HTERT RPE-1 (cell line): ENCODE measurements around the gene FAAP100.
"Not testable (repeated sequence)": the region's sequence is repeated elsewhere in the genome, so short reads cannot be mapped to it uniquely, and the experiment has no call there.

Source experiments
- in situ Hi-C: fragments of 300-500 bp; cut with MboI; formaldehyde crosslinking; loops from 4 replicates; pipeline ENCODE4 v1.14.3; 2020; ENCODE audit warnings: low sequenced_read_pairs

The FAAP100 gene

DNA sequence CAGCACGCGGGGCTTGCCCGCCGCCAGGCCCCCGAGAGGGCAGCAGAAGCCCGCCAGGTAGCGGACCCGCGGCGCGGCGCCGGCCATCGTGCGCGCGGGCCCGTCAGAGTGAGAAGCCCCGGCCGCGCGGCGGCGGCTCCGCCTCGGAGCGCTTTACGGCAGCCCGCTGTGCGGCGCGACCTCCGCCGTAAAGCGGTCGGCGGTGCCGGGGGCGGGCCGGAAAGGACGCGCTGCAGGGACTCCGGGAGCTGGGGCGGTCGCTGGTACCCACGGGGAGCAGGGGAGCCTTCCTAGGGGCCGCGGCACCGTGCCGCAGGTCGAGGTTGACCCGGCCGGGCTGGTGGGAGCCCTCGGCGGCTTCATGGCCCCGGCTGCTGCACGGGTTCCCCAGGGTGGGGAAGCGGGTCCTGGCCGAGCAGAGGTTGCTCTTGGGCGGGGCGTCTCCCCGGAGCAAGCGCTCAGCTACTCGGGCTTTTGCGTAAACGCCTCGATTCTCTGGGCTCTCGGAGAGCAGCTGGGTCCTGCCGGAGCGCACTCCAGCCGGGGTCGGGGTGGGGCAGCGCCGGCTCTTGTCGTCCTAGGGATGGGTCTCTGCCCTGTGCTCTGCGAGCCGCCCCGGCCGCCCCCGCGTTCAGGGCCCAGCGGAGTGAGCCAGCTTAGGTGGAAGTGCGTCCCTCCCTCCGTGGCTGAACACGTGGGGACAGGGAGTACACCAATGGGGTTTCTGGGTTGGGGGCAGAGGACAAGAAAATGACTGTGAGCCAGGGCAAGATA is at the start of gene FAAP100:
Gene FAAP100 (minus strand): TSS at position 110 of the 774 bp plus-strand sequence. CDS start 23 bp downstream, at position 87.
- in situ Hi-C loops = no loop called here

DNA sequence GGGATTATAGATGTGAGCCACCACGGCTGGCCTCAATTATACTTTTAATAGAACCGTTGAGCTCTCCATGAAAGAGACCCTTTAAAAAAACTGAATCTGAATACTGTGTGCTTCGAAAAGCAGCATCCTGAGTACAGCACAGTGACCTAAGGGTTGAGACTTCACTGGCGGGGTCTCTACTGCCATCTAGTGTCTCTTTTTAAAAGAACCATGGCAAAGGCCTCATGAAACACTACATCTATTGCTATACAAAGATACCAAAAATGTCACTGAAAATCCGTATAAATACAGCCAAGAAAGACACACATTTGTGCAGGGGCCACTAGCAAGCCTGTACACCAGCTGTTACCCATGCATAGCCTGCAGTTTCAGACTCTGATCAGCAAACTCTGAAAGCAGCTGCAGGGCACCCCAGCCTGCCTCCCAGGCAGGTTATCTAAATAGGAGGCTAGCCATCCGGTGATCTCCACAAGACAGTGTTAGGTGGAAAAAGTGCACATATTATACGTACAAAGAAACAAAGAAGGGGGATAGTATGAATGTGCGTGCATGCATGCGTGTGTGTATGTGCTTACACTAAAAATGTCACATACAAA is 49.5 kb upstream of the FAAP100 start:
- in situ Hi-C loops = no loop called here

- in situ Hi-C loops = no loop called here
Measured at GRCh38 chr17:81599719-81600486, 47.8 kb upstream of the FAAP100 start.

GRCh38 chr17:81593105-81593871 is 41.1 kb upstream of the FAAP100 start:
- in situ Hi-C loops = no loop called here

GRCh38 chr17:81591971-81592370 is 39.8 kb upstream of the FAAP100 start:
- in situ Hi-C loops = no loop called here

DNA sequence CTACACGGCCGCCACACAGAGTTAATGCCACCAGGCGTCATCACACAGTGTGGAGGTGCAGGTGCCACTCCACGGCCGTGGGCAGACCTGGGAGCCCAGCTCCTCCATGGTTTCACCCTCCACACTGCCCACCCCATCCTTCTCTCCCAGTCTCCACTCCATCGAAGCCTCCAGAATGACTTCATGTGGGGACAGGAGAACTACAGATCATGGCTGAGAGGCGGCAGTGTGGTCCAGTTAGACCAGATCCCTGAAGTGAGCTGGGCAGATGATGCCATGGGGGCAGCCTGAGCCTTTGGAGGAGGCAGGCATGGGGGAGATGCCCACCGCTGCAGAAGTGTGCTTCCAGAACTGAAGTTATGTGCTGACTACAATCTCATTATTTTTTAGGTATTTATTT is 38.0 kb upstream of the FAAP100 start:
- in situ Hi-C loops = no loop called here

GRCh38 chr17:81589612-81590011 is 37.5 kb upstream of the FAAP100 start:
- in situ Hi-C loops = no loop called here

GRCh38 chr17:81586096-81586495 is 33.9 kb upstream of the FAAP100 start:
- in situ Hi-C loops = no loop called here

GRCh38 chr17:81584771-81585170 is 32.6 kb upstream of the FAAP100 start:
- in situ Hi-C loops = not testable (repeated sequence)

DNA sequence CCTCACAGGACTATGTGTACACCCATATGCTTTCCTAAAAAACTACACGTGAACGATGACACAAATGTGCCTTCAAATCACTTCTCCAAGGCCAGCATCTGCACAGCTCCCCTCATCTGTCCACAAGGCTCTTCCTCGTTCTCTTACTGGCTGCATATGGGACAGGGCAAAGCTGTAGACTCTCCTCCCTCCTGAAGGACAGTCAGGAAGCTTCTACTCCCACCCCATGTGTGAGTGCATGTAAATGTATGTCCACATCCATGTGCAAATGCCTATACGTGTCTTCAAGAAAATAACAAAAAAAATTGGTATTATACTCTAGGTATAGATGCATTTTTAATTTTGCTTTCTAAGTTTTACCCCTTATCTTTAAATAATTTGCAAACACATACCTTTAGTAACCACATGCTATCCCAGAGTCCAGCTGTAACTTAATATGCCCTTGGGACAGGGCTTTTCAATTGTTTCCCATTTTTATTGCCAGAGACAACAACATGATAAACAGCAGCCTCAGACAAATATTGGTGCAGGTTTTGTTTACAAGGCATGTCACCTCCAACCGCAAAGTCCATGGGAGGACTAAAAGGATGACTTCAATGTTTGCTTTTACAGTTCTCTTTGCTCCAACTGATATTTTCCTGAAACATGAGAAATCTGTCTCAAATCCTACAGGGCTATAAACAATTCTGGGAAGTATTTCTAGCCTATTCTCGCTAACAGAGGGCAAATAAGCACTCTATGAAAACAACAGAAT is 31.6 kb upstream of the FAAP100 start:
- in situ Hi-C loops = no loop called here

DNA sequence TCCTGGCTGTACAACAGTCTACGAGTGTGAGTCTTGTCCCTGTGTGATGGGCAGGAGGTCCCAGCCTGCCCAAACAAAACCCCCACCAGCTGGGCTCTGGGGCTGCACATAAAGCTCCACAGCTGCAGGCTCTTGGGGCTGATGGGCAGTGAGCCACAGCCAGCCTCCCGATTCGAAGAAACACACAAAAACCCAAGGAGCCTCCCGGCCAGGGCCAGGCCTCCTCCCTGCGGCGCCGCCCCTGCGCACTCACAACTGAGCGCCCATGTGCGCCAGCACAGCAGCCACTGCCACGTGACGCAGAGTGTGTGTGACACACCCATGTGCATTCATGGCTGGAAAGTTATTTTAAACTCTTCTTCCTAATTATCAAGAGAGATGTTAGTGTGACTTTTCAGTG is 30.6 kb upstream of the FAAP100 start:
- in situ Hi-C loops = no loop called here

DNA sequence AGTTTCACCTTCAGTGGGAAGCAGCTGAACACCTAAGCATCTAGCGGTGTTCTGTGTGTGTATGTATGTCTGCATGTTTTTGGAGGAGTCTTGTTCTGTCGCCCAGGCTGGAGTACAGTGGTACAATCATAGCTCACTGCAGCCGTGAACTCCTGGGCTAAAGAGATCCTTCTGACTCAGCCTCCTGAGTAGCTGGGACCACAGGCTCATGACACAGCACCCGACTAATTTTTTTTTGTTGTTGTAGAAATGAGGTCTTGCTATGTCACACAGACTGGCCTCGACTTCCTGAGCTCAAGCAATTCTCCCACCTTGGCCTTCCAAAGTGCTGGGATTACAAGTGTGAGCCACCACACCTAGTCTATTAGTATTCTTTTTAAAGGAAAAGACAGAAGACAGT is 30.2 kb upstream of the FAAP100 start:
- in situ Hi-C loops = no loop called here

GRCh38 chr17:81581758-81582157 is 29.6 kb upstream of the FAAP100 start:
- in situ Hi-C loops = no loop called here

DNA sequence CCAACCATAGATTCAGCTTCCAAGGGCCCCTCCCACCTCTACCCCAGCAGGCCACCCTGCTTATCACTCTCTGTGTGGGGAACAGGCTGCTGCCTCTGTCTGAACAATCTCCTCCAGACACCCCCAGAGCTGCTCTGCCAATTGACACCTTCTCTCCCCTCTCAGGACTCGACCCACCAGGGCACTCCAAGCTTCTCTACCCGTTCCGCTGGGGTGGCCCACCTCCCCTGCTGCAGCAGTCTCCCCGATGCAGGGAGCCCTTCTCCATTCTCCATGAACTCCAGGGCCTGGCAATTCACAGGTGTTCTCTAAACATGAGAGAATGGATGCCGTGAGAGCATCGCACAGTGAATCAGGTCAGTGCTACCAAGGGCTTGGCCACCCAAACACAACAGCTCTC is 28.3 kb upstream of the FAAP100 start:
- in situ Hi-C loops = no loop called here

DNA sequence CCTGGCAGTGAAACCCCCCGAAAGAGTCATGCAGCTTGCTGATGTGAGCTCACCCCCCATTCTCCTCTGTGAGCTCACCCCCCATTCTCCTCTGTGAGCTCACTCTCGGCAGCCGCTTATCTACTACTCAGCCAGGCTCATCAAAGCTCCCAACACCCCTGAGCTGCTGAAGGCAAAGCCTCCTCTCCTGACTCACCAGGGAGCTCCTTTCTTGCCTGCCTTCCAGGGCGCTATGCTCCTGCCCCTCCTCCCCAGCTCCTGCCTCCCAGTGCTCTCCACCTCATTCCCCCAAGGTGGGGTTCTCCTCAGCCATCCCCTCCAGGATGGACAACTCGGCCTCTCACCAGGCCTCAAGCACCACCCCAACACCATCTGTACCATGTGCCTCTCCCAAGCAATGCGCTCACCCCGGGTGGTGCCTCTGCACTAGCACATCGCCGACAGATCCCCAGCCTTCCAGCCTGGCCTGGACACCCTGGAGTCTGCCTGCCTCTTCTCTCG is 27.7 kb upstream of the FAAP100 start:
- in situ Hi-C loops = no loop called here

DNA sequence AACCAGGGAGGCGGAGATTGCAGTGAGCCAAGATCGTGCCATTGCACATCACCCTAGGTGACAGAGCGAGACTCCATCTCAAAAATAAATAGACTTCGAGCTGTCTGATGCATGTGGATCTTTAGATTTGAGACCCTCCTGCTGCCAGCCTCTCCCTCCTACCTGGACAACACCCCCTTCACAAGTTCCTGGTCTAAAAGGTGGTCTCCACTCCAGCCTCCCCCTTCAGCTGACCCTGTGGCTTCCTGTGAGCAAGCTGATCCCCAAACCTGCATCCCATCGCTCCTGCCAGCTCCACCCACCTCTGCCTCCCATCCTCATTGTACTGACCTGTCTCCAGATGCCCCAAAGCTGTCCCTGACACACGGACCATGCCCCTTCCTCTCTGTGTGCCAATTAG is 27.1 kb upstream of the FAAP100 start:
- in situ Hi-C loops = no loop called here

GRCh38 chr17:81578561-81579225 is 26.5 kb upstream of the FAAP100 start:
- in situ Hi-C loops = no loop called here

DNA sequence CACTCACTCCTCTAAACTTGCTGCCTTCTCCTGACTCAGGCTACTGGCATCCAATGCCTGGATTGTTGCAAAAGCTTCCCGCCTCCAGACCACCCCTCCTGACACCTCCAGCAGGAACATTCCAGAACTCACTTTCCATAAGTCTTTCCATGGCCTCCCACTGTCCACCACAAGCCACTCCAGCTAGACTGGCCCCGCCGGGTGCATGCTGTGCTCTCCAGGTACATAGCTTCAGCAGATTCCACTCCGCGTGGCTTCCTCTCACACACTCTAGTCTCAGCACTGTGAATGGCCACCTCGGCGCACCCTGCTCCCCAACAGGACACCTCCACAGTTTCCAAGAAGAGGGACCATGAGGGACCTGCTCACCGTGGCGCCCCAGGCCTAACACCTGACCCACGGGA is 25.9 kb upstream of the FAAP100 start:
- in situ Hi-C loops = no loop called here

GRCh38 chr17:81577278-81578000 is 25.3 kb upstream of the FAAP100 start:
- in situ Hi-C loops = no loop called here
